ENCODE results near the gene SLC25A33.

GRCh38 chr1:9558946-9559545, 19.8 kb downstream of the SLC25A33 start:
- no peak for TF ChIP-seq POLR2AphosphoS5 (IDR thresholded peaks at IDR 0.05; ENCODE audit: low read depth, low read length)
- no peak for TF ChIP-seq POLR2A (IDR thresholded peaks at IDR 0.05; ENCODE audit: low read depth, low read length)
- TF ChIP-seq POU2F2 (IDR thresholded peaks at IDR 0.05; ENCODE audit: low read depth, low read length), result no peak
- no peak for TF ChIP-seq TAF1 (IDR thresholded peaks at IDR 0.05; ENCODE audit: low read depth, low read length)
- TF ChIP-seq SPI1 (IDR thresholded peaks at IDR 0.05; ENCODE audit: low read depth, low read length), result no peak
- TF ChIP-seq PAX5 (IDR thresholded peaks at IDR 0.05; ENCODE audit: insufficient read depth, low read length, severe bottlenecking), result no peak

All from GM12891 (cell line).